ENCODE measurements around the gene ASCL5. TPM values are rescaled to one million over a fixed set of nuclear protein-coding genes. Genes with fewer than 3 reads are reported as not detected.

Gene ASCL5
- total RNA-seq, 2 experiments from 2014 or later = not detected

- ATAC-seq = no peak
- CTCF ChIA-PET = no interaction called here
- Mint-ChIP-seq H3K27ac (no peak overlapping the region), H3K36me3 (no peaks in the 10 kb centered on the region), H3K9me3 (ENCODE audit: low read depth) (no peaks in the 10 kb centered on the region), H3K4me3 (no peak overlapping the region), H3K27me3 (peaks cover 46% of the 10 kb centered on the region), H3K4me1 (peaks cover 5% of the 10 kb centered on the region)
- no peak for DNase-seq
Observed at GRCh38 chr1:201116091-201116490, 10.9 kb downstream of the ASCL5 start.

- Mint-ChIP-seq H3K4me1 (peaks cover 5% of the 10 kb centered on the region), H3K4me3 (no peak overlapping the region), H3K27ac (no peak overlapping the region), H3K27me3 (peaks cover 46% of the 10 kb centered on the region), H3K36me3 (no peaks in the 10 kb centered on the region), H3K9me3 (ENCODE audit: low read depth) (no peaks in the 10 kb centered on the region)
- DNase-seq (no peak), ATAC-seq (no peak)
- CTCF ChIA-PET = interaction anchor here (1.2 to 3.6 kb wide), 6 partner anchors 9 to 493 kb away, joined by 3 to 21 read pairs (median 5); no protein-coding TSS in a partner anchor
Observed at GRCh38 chr1:201115390-201115937, 11.5 kb downstream of the ASCL5 start.

GRCh38 chr1:201114245-201115131 lies 12.5 kb downstream of the ASCL5 start:
- H3K36me3 Mint-ChIP-seq = no peaks in the 10 kb centered on the region
- H3K4me3 Mint-ChIP-seq = peak overlapping the region; percentile 71
- DNase-seq = peak; percentile 82
- peak; percentile 92 for ATAC-seq
- H3K4me1 Mint-ChIP-seq = peaks cover 5% of the 10 kb centered on the region
- peaks cover 46% of the 10 kb centered on the region for H3K27me3 Mint-ChIP-seq
- CTCF ChIA-PET = interaction anchor here (0.5 to 3.6 kb wide), 18 partner anchors 10 to 556 kb away, joined by 3 to 21 read pairs (median 4); no protein-coding TSS in a partner anchor
- no peaks in the 10 kb centered on the region for H3K9me3 Mint-ChIP-seq (ENCODE audit: low read depth)
- H3K27ac Mint-ChIP-seq = no peak overlapping the region

GRCh38 chr1:201113451-201114244 lies 13.3 kb downstream of the ASCL5 start:
- no peak overlapping the region for H3K27ac Mint-ChIP-seq
- H3K36me3 Mint-ChIP-seq = no peaks in the 10 kb centered on the region
- CTCF ChIA-PET = interaction anchor here (0.7 to 3.6 kb wide), 16 partner anchors 11 to 1357 kb away, joined by 3 to 21 read pairs (median 4); no protein-coding TSS in a partner anchor
- H3K4me3 Mint-ChIP-seq = peak overlapping the region; percentile 71
- H3K4me1 Mint-ChIP-seq = peaks cover 5% of the 10 kb centered on the region
- no peak for ATAC-seq
- no peaks in the 10 kb centered on the region for H3K9me3 Mint-ChIP-seq (ENCODE audit: low read depth)
- peaks cover 41% of the 10 kb centered on the region for H3K27me3 Mint-ChIP-seq
- DNase-seq = no peak

- DNase-seq (no peak), ATAC-seq (no peak)
- CTCF ChIA-PET = interaction anchor here (0.7 to 3.6 kb wide), 6 partner anchors 16 to 1356 kb away, joined by 3 to 21 read pairs (median 4); no protein-coding TSS in a partner anchor
- Mint-ChIP-seq H3K9me3 (ENCODE audit: low read depth) (no peaks in the 10 kb centered on the region), H3K27me3 (peaks cover 35% of the 10 kb centered on the region), H3K27ac (no peak overlapping the region), H3K4me3 (no peak overlapping the region), H3K4me1 (peaks cover 5% of the 10 kb centered on the region), H3K36me3 (no peaks in the 10 kb centered on the region)
Observed at GRCh38 chr1:201112926-201113325, 14.1 kb downstream of the ASCL5 start.

GRCh38 chr1:201112173-201112731 lies 14.7 kb downstream of the ASCL5 start, which contains the start of gene CACNA1S:
Gene CACNA1S (minus strand): TSS chr1:201112426. CDS start chr1:201112339, 87 bp downstream.
- Mint-ChIP-seq H3K9me3 (ENCODE audit: low read depth) (no peaks in the 10 kb centered on the region), H3K4me1 (peaks cover 5% of the 10 kb centered on the region), H3K4me3 (no peak within 1 kb of the TSS), H3K27me3 (peaks cover 31% of the 10 kb centered on the region), H3K27ac (no peak within 1 kb of the TSS), H3K36me3 (no peaks in the 10 kb centered on the region)
- CTCF ChIA-PET = interaction anchor here (2.7 to 3.6 kb wide), 2 partner anchors 133 to 140 kb away, joined by 12 to 21 read pairs; no protein-coding TSS in a partner anchor
- DNase-seq (no peak), ATAC-seq (no peak)

GRCh38 chr1:201111672-201112071 lies 15.3 kb downstream of the ASCL5 start:
- ATAC-seq (no peak), DNase-seq (no peak)
- no peak overlapping the region for H3K4me3 Mint-ChIP-seq
- H3K36me3 Mint-ChIP-seq = no peaks in the 10 kb centered on the region
- no peaks in the 10 kb centered on the region for H3K9me3 Mint-ChIP-seq (ENCODE audit: low read depth)
- peaks cover 5% of the 10 kb centered on the region for H3K4me1 Mint-ChIP-seq
- H3K27me3 Mint-ChIP-seq = peaks cover 28% of the 10 kb centered on the region
- no peak overlapping the region for H3K27ac Mint-ChIP-seq
- CTCF ChIA-PET = interaction anchor here (1.2 to 1.4 kb wide), 2 partner anchors 8 to 11 kb away, joined by 3 to 4 read pairs; no protein-coding TSS in a partner anchor

GRCh38 chr1:201111156-201111555 lies 15.8 kb downstream of the ASCL5 start:
- Mint-ChIP-seq H3K36me3 (no peaks in the 10 kb centered on the region), H3K4me3 (no peak overlapping the region), H3K27ac (no peak overlapping the region), H3K27me3 (peaks cover 23% of the 10 kb centered on the region), H3K9me3 (ENCODE audit: low read depth) (no peaks in the 10 kb centered on the region), H3K4me1 (peaks cover 5% of the 10 kb centered on the region)
- ATAC-seq (no peak), DNase-seq (no peak)
- CTCF ChIA-PET = interaction anchor here (1.2 to 1.4 kb wide), 2 partner anchors 8 to 12 kb away, joined by 3 to 4 read pairs; no protein-coding TSS in a partner anchor

GRCh38 chr1:201110616-201111015 lies 16.4 kb downstream of the ASCL5 start:
- CTCF ChIA-PET = interaction anchor here (1.2 to 1.4 kb wide), 2 partner anchors 9 to 12 kb away, joined by 3 to 4 read pairs; no protein-coding TSS in a partner anchor
- no peaks in the 10 kb centered on the region for H3K36me3 Mint-ChIP-seq
- peaks cover 5% of the 10 kb centered on the region for H3K4me1 Mint-ChIP-seq

GRCh38 chr1:201110138-201110537 lies 16.8 kb downstream of the ASCL5 start:
- Mint-ChIP-seq H3K4me1 (peaks cover 5% of the 10 kb centered on the region), H3K27ac (no peak overlapping the region), H3K36me3 (no peaks in the 10 kb centered on the region), H3K4me3 (no peak overlapping the region), H3K9me3 (ENCODE audit: low read depth) (no peaks in the 10 kb centered on the region), H3K27me3 (peaks cover 15% of the 10 kb centered on the region)
- CTCF ChIA-PET = interaction anchor here (1.4 kb wide), 1 partner anchor 13 kb away, joined by 3 read pairs; no protein-coding TSS in a partner anchor
- no peak for DNase-seq
- no peak for ATAC-seq

More at GRCh38 chr1:201110616-201111015, 16.4 kb downstream of the ASCL5 start:
- DNase-seq = no peak
- no peak overlapping the region for H3K4me3 Mint-ChIP-seq
- no peak for ATAC-seq
- H3K27me3 Mint-ChIP-seq = peaks cover 18% of the 10 kb centered on the region
- H3K27ac Mint-ChIP-seq = no peak overlapping the region
- no peaks in the 10 kb centered on the region for H3K9me3 Mint-ChIP-seq (ENCODE audit: low read depth)

- no peaks in the 10 kb centered on the region for H3K9me3 Mint-ChIP-seq (ENCODE audit: low read depth)
- DNase-seq (no peak), ATAC-seq (no peak)
- CTCF ChIA-PET = no interaction called here
- peaks cover 12% of the 10 kb centered on the region for H3K27me3 Mint-ChIP-seq
- no peak overlapping the region for H3K4me3 Mint-ChIP-seq
- peaks cover 5% of the 10 kb centered on the region for H3K4me1 Mint-ChIP-seq
- no peaks in the 10 kb centered on the region for H3K36me3 Mint-ChIP-seq
- no peak overlapping the region for H3K27ac Mint-ChIP-seq
Observed at GRCh38 chr1:201109651-201110050, 17.3 kb downstream of the ASCL5 start.

- DNase-seq (no peak), ATAC-seq (no peak)
- H3K4me3 Mint-ChIP-seq = no peak overlapping the region
- H3K36me3 Mint-ChIP-seq = no peaks in the 10 kb centered on the region
- CTCF ChIA-PET = interaction anchor here (1.2 kb wide), 1 partner anchor 11 kb away, joined by 5 read pairs; no protein-coding TSS in a partner anchor
- H3K9me3 Mint-ChIP-seq (ENCODE audit: low read depth) = no peaks in the 10 kb centered on the region
- H3K27ac Mint-ChIP-seq = no peak overlapping the region
- H3K27me3 Mint-ChIP-seq = peaks cover 8% of the 10 kb centered on the region
- H3K4me1 Mint-ChIP-seq = no peaks in the 10 kb centered on the region
Observed at GRCh38 chr1:201108614-201109013, 18.4 kb downstream of the ASCL5 start.
